C4-2B (cell line): ENCODE measurements around the gene CDK5.

Source experiments
- ZFX ChIP-seq: fragments of 450-650 bp; IDR thresholded peaks from 2 replicates; pipeline ENCODE4 v1.6.1; 2017
- TF ChIP-seq, protein P1 (sequence below): fragments of 450-650 bp; conservative IDR thresholded peaks from 2 replicates; pipeline ENCODE4 v1.5.1; 2017; ENCODE audit warnings: mild to moderate bottlenecking

DNA sequence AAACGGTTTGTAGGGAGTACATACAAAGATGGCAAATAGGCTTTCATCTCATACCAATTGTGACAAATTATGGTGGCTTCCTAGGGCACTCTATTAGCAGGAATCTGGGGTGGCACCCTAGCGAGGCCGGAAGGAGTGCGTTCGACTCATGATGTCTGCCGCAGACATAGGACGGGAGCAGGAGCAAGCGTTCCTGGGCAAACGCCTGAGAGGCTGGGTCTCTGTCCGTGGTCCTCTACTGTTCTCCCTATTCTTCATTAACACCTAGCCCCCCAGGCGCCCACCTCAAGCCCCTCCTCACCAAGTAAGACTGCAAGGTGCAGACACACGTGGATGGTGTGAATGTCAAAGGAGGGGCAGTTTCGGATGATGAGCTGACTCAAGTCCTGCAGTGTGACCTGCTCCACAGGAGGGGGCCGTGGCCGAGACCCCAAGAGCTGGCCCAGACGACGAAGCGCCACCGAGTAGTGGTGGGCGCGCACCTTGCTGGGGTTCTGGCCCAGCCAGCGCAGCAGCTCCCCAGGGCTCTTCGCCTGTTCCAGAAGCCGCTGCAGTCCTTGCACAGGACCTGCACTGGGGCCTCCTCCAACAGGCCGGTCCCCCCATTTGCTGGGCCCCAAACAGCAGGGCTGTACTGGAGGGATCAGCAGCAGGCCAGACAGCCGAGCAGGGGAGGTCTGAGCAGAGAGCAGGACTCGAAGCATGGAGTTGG, 21.7 kb upstream of the CDK5 start:
- TF ChIP-seq, protein P1, sequence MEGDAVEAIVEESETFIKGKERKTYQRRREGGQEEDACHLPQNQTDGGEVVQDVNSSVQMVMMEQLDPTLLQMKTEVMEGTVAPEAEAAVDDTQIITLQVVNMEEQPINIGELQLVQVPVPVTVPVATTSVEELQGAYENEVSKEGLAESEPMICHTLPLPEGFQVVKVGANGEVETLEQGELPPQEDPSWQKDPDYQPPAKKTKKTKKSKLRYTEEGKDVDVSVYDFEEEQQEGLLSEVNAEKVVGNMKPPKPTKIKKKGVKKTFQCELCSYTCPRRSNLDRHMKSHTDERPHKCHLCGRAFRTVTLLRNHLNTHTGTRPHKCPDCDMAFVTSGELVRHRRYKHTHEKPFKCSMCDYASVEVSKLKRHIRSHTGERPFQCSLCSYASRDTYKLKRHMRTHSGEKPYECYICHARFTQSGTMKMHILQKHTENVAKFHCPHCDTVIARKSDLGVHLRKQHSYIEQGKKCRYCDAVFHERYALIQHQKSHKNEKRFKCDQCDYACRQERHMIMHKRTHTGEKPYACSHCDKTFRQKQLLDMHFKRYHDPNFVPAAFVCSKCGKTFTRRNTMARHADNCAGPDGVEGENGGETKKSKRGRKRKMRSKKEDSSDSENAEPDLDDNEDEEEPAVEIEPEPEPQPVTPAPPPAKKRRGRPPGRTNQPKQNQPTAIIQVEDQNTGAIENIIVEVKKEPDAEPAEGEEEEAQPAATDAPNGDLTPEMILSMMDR: no peak
- TF ChIP-seq ZFX: no peak
